ENCODE measurements around the gene ADGRF5. TPM values are rescaled to one million over a fixed set of nuclear protein-coding genes. Genes with fewer than 3 reads are reported as not detected.

ADGRF5 gene
- total RNA-seq, 2 experiments from 2014 or later: not detected

GRCh38 chr6:46816626-46817025, 105.1 kb downstream of the ADGRF5 start:
- Mint-ChIP-seq H3K9me3 (no peaks in the 10 kb centered on the region), H3K4me3 (no peak overlapping the region), H3K4me1 (ENCODE audit: low read depth) (no peaks in the 10 kb centered on the region), H3K27ac (no peak overlapping the region), H3K27me3 (peaks cover 36% of the 10 kb centered on the region), H3K36me3 (ENCODE audit: low read depth) (no peaks in the 10 kb centered on the region)
- peaks cover 0 to 5% of the 10 kb centered on the region in 2 experiments for H3K27me3 ChIP-seq (ENCODE audit: control insufficient read depth in 1 of 2, insufficient read depth in 2 of 2, low read length in 2 of 2)
- POLR2A ChIA-PET: no interaction called here
- CTCF ChIA-PET: no interaction called here
- TF ChIP-seq CTCF (IDR thresholded peaks at IDR 0.05): no peak
- no peak overlapping the region for H3K4me3 ChIP-seq (ENCODE audit: low read length)
- no peaks in the 10 kb centered on the region for H3K4me1 ChIP-seq (ENCODE audit: insufficient read depth, low read length)
- ATAC-seq (ENCODE audit: poor library complexity) (no peak), DNase-seq (no peak)
- H3K9me3 ChIP-seq (ENCODE audit: control insufficient read depth in 1 of 2, insufficient read depth in 1 of 2, low read length in 2 of 2): peaks cover 0 to 5% of the 10 kb centered on the region in 2 experiments
- H3K36me3 ChIP-seq (ENCODE audit: insufficient read depth, low read length): no peaks in the 10 kb centered on the region
- intact Hi-C loops (cut with DNase I, micrococcal nuclease): no loop called here
- H3K27ac ChIP-seq (ENCODE audit: low read depth in 1 of 2, low read length in 2 of 2): no peak overlapping the region

- ATAC-seq (ENCODE audit: poor library complexity) (no peak), DNase-seq (no peak)
- Histone ChIP-seq H3K9me3 (ENCODE audit: control insufficient read depth in 1 of 2, insufficient read depth in 1 of 2, low read length in 2 of 2) (peaks cover 0 to 5% of the 10 kb centered on the region in 2 experiments), H3K36me3 (ENCODE audit: insufficient read depth, low read length) (no peaks in the 10 kb centered on the region), H3K27me3 (ENCODE audit: control insufficient read depth in 1 of 2, insufficient read depth in 2 of 2, low read length in 2 of 2) (peaks cover 0 to 5% of the 10 kb centered on the region in 2 experiments), H3K4me1 (ENCODE audit: insufficient read depth, low read length) (no peaks in the 10 kb centered on the region), H3K27ac (ENCODE audit: low read depth in 1 of 2, low read length in 2 of 2) (no peak overlapping the region), H3K4me3 (ENCODE audit: low read length) (no peak overlapping the region)
- no peak overlapping the region for H3K27ac Mint-ChIP-seq
- TF ChIP-seq CTCF (IDR thresholded peaks at IDR 0.05): no peak
- no peaks in the 10 kb centered on the region for H3K4me1 Mint-ChIP-seq (ENCODE audit: low read depth)
- POLR2A ChIA-PET: no interaction called here
- intact Hi-C loops (cut with DNase I, micrococcal nuclease): no loop called here
- no peaks in the 10 kb centered on the region for H3K36me3 Mint-ChIP-seq (ENCODE audit: low read depth)
- CTCF ChIA-PET: no interaction called here
- no peaks in the 10 kb centered on the region for H3K9me3 Mint-ChIP-seq
- H3K27me3 Mint-ChIP-seq: peaks cover 51% of the 10 kb centered on the region
- no peak overlapping the region for H3K4me3 Mint-ChIP-seq
Measured at GRCh38 chr6:46815130-46815529, 106.6 kb downstream of the ADGRF5 start.

DNA sequence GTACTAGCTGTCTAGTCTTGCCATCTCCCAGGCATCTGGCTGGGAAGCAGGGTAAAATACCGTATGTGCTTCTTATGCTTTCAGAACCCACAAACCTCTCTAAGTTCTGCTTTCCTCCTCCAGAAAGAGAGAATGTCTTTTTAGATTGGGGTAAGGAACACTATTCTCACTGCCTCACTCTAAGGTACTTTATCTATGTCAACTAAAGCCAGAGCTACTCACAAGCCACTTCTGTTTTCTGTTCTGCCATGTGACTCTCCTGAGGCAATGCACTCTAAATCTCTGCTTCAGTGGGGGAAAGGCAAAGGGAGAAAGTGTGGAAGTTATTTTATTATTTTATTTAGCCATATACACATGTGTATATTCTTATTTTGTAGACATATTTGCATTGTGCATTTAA, 112.9 kb downstream of the ADGRF5 start:
- no peak overlapping the region for H3K4me3 ChIP-seq (ENCODE audit: low read length)
- Mint-ChIP-seq H3K36me3 (ENCODE audit: low read depth) (no peaks in the 10 kb centered on the region), H3K27ac (no peak overlapping the region), H3K9me3 (no peaks in the 10 kb centered on the region), H3K4me3 (no peak overlapping the region), H3K27me3 (peaks cover 70% of the 10 kb centered on the region), H3K4me1 (ENCODE audit: low read depth) (no peaks in the 10 kb centered on the region)
- ChIA-PET CTCF (no interaction called here), POLR2A (no interaction called here)
- TF ChIP-seq CTCF (IDR thresholded peaks at IDR 0.05): no peak
- H3K4me1 ChIP-seq (ENCODE audit: insufficient read depth, low read length): no peaks in the 10 kb centered on the region
- no peaks in the 10 kb centered on the region for H3K36me3 ChIP-seq (ENCODE audit: insufficient read depth, low read length)
- H3K27me3 ChIP-seq (ENCODE audit: control insufficient read depth in 1 of 2, insufficient read depth in 2 of 2, low read length in 2 of 2): peaks cover 0 to 28% of the 10 kb centered on the region in 2 experiments
- intact Hi-C loops (cut with DNase I, micrococcal nuclease): no loop called here
- ATAC-seq (ENCODE audit: poor library complexity) (no peak), DNase-seq (no peak)
- no peaks in the 10 kb centered on the region for H3K9me3 ChIP-seq (ENCODE audit: control insufficient read depth in 1 of 2, insufficient read depth in 1 of 2, low read length in 2 of 2)
- H3K27ac ChIP-seq (ENCODE audit: low read depth in 1 of 2, low read length in 2 of 2): no peak overlapping the region

Other genes with a start within 250 kb of the ADGRF5 start
- not detected for gene TDRD6, start 234.1 kb downstream of the ADGRF5 start, total RNA-seq
- gene PLA2G7, start 186.6 kb downstream of the ADGRF5 start, total RNA-seq: not detected
- gene ANKRD66, start 175.0 kb downstream of the ADGRF5 start, total RNA-seq: not detected
- not detected for gene MEP1A, start 128.5 kb downstream of the ADGRF5 start, total RNA-seq
- gene ADGRF1, start 120.4 kb upstream of the ADGRF5 start, total RNA-seq: not detected